Vagina (tissue), 2 donors: ENCODE results near the gene SLC12A1.

ENCODE experiments used
- POLR2A ChIP-seq, 2 donors: fragments of 450-650 bp; IDR thresholded peaks; one replicate each; pipeline ENCODE4 v1.6.1; 2017; ENCODE audit warnings: antibody characterized with exemption in 2 of 2, mild to moderate bottlenecking in 2 of 2, moderate library complexity in 2 of 2
- POLR2AphosphoS5 ChIP-seq, 2 donors: sonication (generic); formaldehyde crosslinking; IDR thresholded peaks; one replicate each; pipeline ENCODE4 v1.9.0; 2017; ENCODE audit warnings: antibody characterized with exemption in 2 of 2, mild to moderate bottlenecking in 2 of 2, low read depth in 1 of 2; ENCODE audit not compliant: insufficient read depth in 1 of 2
- TF ChIP-seq, protein P1 (sequence below), 3 experiments: fragments of 450-650 bp in 2 of 3; fragments of 200-600 bp in 1 of 3; sonication (generic) in 1 of 3; IDR thresholded peaks; one replicate each; pipeline ENCODE4 v1.5.1; 2017 to 2019; ENCODE audit warnings: antibody characterized with exemption in 3 of 3, mild to moderate bottlenecking in 2 of 3, moderate library complexity in 2 of 3

DNA sequence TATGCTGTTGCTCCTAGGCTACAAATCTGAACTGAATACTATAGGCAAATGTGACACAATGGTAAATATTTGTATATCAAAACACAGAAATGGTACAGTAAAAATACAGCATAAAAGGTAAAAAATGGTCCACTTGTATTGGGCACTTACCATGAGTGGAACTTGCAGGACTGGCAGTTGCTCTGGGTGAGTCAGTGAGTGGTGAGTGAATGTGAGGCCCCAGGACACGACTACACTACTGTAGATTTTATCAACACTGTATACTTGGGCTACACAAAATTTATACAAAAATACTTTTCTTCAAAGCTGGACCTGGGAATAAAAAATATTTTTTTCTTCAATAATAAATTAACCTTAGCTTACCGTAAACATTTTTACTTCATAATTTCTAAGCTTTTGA, 83.5 kb downstream of the SLC12A1 start:
- TF ChIP-seq, protein P1, sequence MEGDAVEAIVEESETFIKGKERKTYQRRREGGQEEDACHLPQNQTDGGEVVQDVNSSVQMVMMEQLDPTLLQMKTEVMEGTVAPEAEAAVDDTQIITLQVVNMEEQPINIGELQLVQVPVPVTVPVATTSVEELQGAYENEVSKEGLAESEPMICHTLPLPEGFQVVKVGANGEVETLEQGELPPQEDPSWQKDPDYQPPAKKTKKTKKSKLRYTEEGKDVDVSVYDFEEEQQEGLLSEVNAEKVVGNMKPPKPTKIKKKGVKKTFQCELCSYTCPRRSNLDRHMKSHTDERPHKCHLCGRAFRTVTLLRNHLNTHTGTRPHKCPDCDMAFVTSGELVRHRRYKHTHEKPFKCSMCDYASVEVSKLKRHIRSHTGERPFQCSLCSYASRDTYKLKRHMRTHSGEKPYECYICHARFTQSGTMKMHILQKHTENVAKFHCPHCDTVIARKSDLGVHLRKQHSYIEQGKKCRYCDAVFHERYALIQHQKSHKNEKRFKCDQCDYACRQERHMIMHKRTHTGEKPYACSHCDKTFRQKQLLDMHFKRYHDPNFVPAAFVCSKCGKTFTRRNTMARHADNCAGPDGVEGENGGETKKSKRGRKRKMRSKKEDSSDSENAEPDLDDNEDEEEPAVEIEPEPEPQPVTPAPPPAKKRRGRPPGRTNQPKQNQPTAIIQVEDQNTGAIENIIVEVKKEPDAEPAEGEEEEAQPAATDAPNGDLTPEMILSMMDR (IDR thresholded peaks at IDR 0.05) = no peak
- TF ChIP-seq POLR2AphosphoS5 (IDR thresholded peaks at IDR 0.05; ENCODE audit: insufficient read depth in 1 of 2, low read depth in 1 of 2) (no peak), POLR2A (IDR thresholded peaks at IDR 0.05) (no peak)
